HepG2 (cell line): ENCODE results near the gene MEAF6. TPM values are rescaled to one million over a fixed set of nuclear protein-coding genes. Genes with fewer than 3 reads are reported as not detected.

ENCODE experiments used
- ATAC-seq: fragments of 200-7000 bp; cut with Tn5 transposase; 3 replicates; pipeline ENCODE4 v1.9.1; 2020; ENCODE audit warnings: mild to moderate bottlenecking, moderate library complexity
- BruUV-seq: library from RNA; stranded (reverse); fragments of 400-500 nt; replicated peaks from 2 replicates; lab custom pipeline; 2021; lab: Mats Ljungman, UMichigan
- CTCF ChIA-PET: fragments of 300-600 bp; formaldehyde crosslinking; extraction: SDS; loops from one replicate; lab custom pipeline; 2021; ENCODE audit warnings: low total read pairs, inconsistent platforms, low intra/inter-chr PET ratio; lab: Yijun Ruan, JAX
- POLR2A ChIA-PET: fragments of 350-600 bp; sonication (Branson Sonifier 250); formaldehyde crosslinking; loops from one replicate; lab custom pipeline; 2020; ENCODE audit warnings: antibody characterized with exemption, inconsistent platforms; lab: Yijun Ruan, JAX
- DNase-seq: peaks from one replicate; pipeline ENCODE4 v3.0.0-alpha.2; 2015; ENCODE audit warnings: low spot score
- FAIRE-seq: peaks from 3 replicates; lab custom pipeline; 2011; peaks lifted over from hg19 to GRCh38; lab: Jason Lieb, UNC
- H2AFZ ChIP-seq: one replicate; pipeline ENCODE4 v1.6.1; 2011; ENCODE audit warnings: low read length, inconsistent platforms
- H3K27ac ChIP-seq: fragments of 300-600 bp; 3 replicates; pipeline ENCODE4 v1.8.0; 2011; ENCODE audit warnings: mixed run types, mild to moderate bottlenecking, mixed read lengths, low read length, inconsistent platforms; ENCODE audit not compliant: insufficient read depth; ENCODE audit errors: extremely low read length
- H3K27me3 ChIP-seq, 2 experiments: fragments of 200-600 bp in 1 of 2; 2 replicates in 1 of 2; 3 replicates in 1 of 2; pipeline versions ENCODE4 v1.6.0 to v1.8.0; 2011; ENCODE audit warnings: low read length in 2 of 2, mild to moderate bottlenecking in 2 of 2, moderate library complexity in 2 of 2, inconsistent platforms in 1 of 2; ENCODE audit not compliant: insufficient read depth in 2 of 2, control insufficient read depth in 1 of 2
- H3K36me3 ChIP-seq, 2 experiments: fragments of 200-600 bp in 1 of 2; replicated peaks in 1 of 2; 2 replicates in 1 of 2; 3 replicates in 1 of 2; pipeline versions ENCODE4 v1.5.1 to v1.8.0; 2011; ENCODE audit warnings: low read length in 2 of 2, inconsistent platforms in 1 of 2; ENCODE audit not compliant: insufficient read depth in 2 of 2, control insufficient read depth in 1 of 2
- H3K4me1 ChIP-seq: 2 replicates; pipeline ENCODE4 v1.5.1; 2012; ENCODE audit warnings: low read length, inconsistent platforms; ENCODE audit not compliant: insufficient read depth
- H3K4me2 ChIP-seq: 2 replicates; pipeline ENCODE4 v1.6.0; 2011; ENCODE audit warnings: low read depth, low read length, inconsistent platforms
- H3K4me3 ChIP-seq, 3 experiments: fragments of 200-600 bp in 1 of 3; sonication (generic), shearing (Covaris generic) in 1 of 3; replicated peaks in 1 of 3; 2 replicates each; pipeline ENCODE4 v1.5.1; 2011 to 2016; ENCODE audit warnings: low read length in 3 of 3, inconsistent platforms in 2 of 3, low read depth in 2 of 3, mild to moderate bottlenecking in 2 of 3, control low read depth in 1 of 3, mixed read lengths in 1 of 3; ENCODE audit not compliant: insufficient read depth in 1 of 3
- H3K79me2 ChIP-seq: one replicate; pipeline ENCODE4 v1.6.1; 2011; ENCODE audit warnings: low read length, inconsistent platforms; ENCODE audit not compliant: insufficient read depth
- H3K9ac ChIP-seq: 2 replicates; pipeline ENCODE4 v1.6.0; 2011; ENCODE audit warnings: mild to moderate bottlenecking, low read depth, low read length, inconsistent platforms; ENCODE audit not compliant: insufficient read depth
- H3K9me3 ChIP-seq: 2 replicates; pipeline ENCODE4 v1.5.1; 2012; ENCODE audit warnings: mild to moderate bottlenecking, low read length
- H4K20me1 ChIP-seq: 2 replicates; pipeline ENCODE4 v1.6.0; 2011; ENCODE audit warnings: inconsistent platforms, mild to moderate bottlenecking, low read length, moderate library complexity; ENCODE audit not compliant: insufficient read depth
- ARNTL ChIP-seq: sonication (generic); formaldehyde crosslinking; IDR thresholded peaks from 2 replicates; pipeline ENCODE4 v1.4.0; 2020; ENCODE audit warnings: mild to moderate bottlenecking, missing genetic modification reagents
- CREB1 ChIP-seq, 2 experiments: fragments of 450-650 bp in 1 of 2; IDR thresholded peaks; 2 replicates each; pipeline ENCODE4 v1.6.1; 2016 to 2017; ENCODE audit warnings: control low read depth in 1 of 2, mild to moderate bottlenecking in 1 of 2, missing compliant biosample characterization in 1 of 2, missing genetic modification characterization in 1 of 2
- HMGA1 ChIP-seq: sonication (generic); formaldehyde crosslinking; conservative IDR thresholded peaks from 2 replicates; pipeline ENCODE4 v1.4.0; 2020; ENCODE audit warnings: missing genetic modification reagents
- HNRNPH1 ChIP-seq: fragments of 200-400 bp; formaldehyde crosslinking; optimal IDR thresholded peaks from 2 replicates; pipeline ENCODE3; 2017; ENCODE audit warnings: mild to moderate bottlenecking, low read depth, low read length
- HOMEZ ChIP-seq: IDR thresholded peaks from 2 replicates; pipeline ENCODE4 v1.6.1; 2016; ENCODE audit warnings: low read depth
- IKZF4 ChIP-seq: sonication (generic); formaldehyde crosslinking; IDR thresholded peaks from 2 replicates; pipeline ENCODE4 v1.5.1; 2020; ENCODE audit warnings: borderline replicate concordance, mild to moderate bottlenecking, low read depth, missing genetic modification reagents; ENCODE audit errors: not compliant biosample characterization
- KDM1A ChIP-seq: IDR thresholded peaks from 2 replicates; pipeline ENCODE4 v1.6.1; 2016; ENCODE audit warnings: missing compliant biosample characterization
- MED1 ChIP-seq: sonication (generic); formaldehyde crosslinking; IDR thresholded peaks from 2 replicates; pipeline ENCODE4 v1.4.0; 2020; ENCODE audit warnings: missing genetic modification reagents
- MIXL1 ChIP-seq: IDR thresholded peaks from 2 replicates; pipeline ENCODE4 v1.6.1; 2016
- PHF5A ChIP-seq: IDR thresholded peaks from one replicate; pipeline ENCODE4 v1.6.1; 2018; ENCODE audit warnings: low read depth, missing genetic modification reagents; ENCODE audit not compliant: unreplicated experiment
- ZBTB49 ChIP-seq: sonication (generic); formaldehyde crosslinking; IDR thresholded peaks from 2 replicates; pipeline ENCODE4 v1.4.0; 2020; ENCODE audit warnings: missing genetic modification reagents, borderline replicate concordance
- ZNF274 ChIP-seq: sonication (generic); formaldehyde crosslinking; IDR thresholded peaks from 2 replicates; pipeline ENCODE4 v1.5.1; 2020; ENCODE audit warnings: mild to moderate bottlenecking, missing genetic modification reagents
- WGBS: methylation state at CpG from one replicate; pipeline ENCODE4 v1.1.6; 2017; ENCODE audit warnings: low lambda C conversion rate; 5-methylcytosine and 5-hydroxymethylcytosine counted together
- in situ Hi-C: cut with HindIII; loops from 2 replicates; pipeline ENCODE4 v1.10.0; 2017; ENCODE audit warnings: low pct_unique_long_range_greater_than_20kb; ENCODE audit not compliant: extremely low pct_ligation_motif_present
- intact Hi-C: fragments of 100-400 bp; cut with micrococcal nuclease; formaldehyde crosslinking; loops from one replicate; pipeline ENCODE4 v1.10.0; 2022; ENCODE audit not compliant: unreplicated experiment
- polyA plus RNA-seq, 8 experiments: library from polyadenylated mRNA; depleted of rRNA in 3 of 8; stranded (reverse) in 7 of 8; unstranded in 1 of 8; fragments of >200 nt; fragmentation: Illumina TruSeq in 4 of 8; extraction: Trizol in 4 of 8; gene quantifications; 2 replicates each; pipeline versions ENCODE4 v1.2.1 to v1.2.3, GENCODE V29; 2011 to 2016; ENCODE audit warnings: low read depth in 4 of 8, missing spikeins in 1 of 8, mixed read lengths in 1 of 8; ENCODE audit not compliant: insufficient read depth in 1 of 8
- total RNA-seq, 5 experiments: library from RNA; depleted of rRNA; stranded (reverse); fragments of >200 nt; fragmentation: Illumina TruSeq; extraction: Trizol; gene quantifications; 2 replicates each; pipeline ENCODE4 v1.2.3, GENCODE V29; 2016; ENCODE audit warnings: low read depth in 1 of 5

MEAF6 gene
- total and polyA plus RNA-seq, 2 of the 13 experiments (the other 11 are each of a cell fraction or from before 2014, with no cell fraction given): 29.5 to 45.6 TPM

DNA sequence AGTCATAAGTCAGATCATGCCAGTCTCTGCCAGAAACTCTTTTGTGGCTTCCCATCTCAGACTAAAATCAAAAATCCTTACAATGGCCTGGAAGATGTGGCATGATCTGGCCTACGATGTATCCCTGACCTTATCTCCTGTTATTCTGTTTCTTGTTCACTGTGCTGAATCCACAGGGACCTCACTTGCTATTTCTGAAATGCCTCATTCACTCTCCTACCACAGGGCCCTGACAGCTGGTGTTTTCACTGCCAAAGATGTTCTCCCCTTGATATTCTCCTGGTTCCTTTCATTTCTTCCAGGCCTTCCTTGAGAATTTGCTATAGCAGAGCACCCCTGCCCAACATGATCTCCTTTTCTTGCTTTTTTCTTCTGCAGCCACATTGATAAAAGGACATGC lies 43.8 kb upstream of the MEAF6 start:
- FAIRE-seq (no peak), ATAC-seq (no peak), DNase-seq (no peak)
- Histone ChIP-seq H3K4me3 (no peak overlapping the region), H4K20me1 (no peaks in the 10 kb centered on the region), H3K27ac (no peak overlapping the region), H3K36me3 (no peaks in the 10 kb centered on the region), H3K9ac (no peak overlapping the region), H3K9me3 (no peaks in the 10 kb centered on the region), H3K4me2 (no peak overlapping the region), H3K27me3 (no peaks in the 10 kb centered on the region; a peak in 1 of 5 replicates), H3K79me2 (peaks cover 7% of the 10 kb centered on the region), H3K4me1 (peaks cover 60% of the 10 kb centered on the region), H2AFZ (no peak overlapping the region)
- BruUV-seq: no TSS peak
- TF ChIP-seq ARNTL (CRISPR knock-in tag): no peak
- TF ChIP-seq IKZF4 (CRISPR knock-in tag): no peak
- no peak for TF ChIP-seq KDM1A (CRISPR knock-in tag)
- TF ChIP-seq PHF5A: no peak
- no peak for TF ChIP-seq HNRNPH1
- no peak for TF ChIP-seq HOMEZ
- TF ChIP-seq MIXL1: no peak
- TF ChIP-seq CREB1 (IDR thresholded peaks at IDR 0.05): no peak
- TF ChIP-seq CREB1 (CRISPR knock-in tag; IDR thresholded peaks at IDR 0.05): no peak
- TF ChIP-seq ZNF274 (CRISPR knock-in tag): no peak
- TF ChIP-seq MED1 (CRISPR knock-in tag): no peak
- TF ChIP-seq HMGA1 (CRISPR knock-in tag): no peak
- no peak for TF ChIP-seq ZBTB49 (CRISPR knock-in tag)
- ChIA-PET CTCF (no interaction called here), POLR2A (no interaction called here)
- intact Hi-C loops: no loop called here
- in situ Hi-C loops: no loop called here
- WGBS: 79% methylated on average over 1 of the region's 1 CpG
